ENCODE data around the gene TRANK1. TPM values are rescaled to one million over a fixed set of nuclear protein-coding genes. Genes with fewer than 3 reads are reported as not detected.

Gene TRANK1
- total and polyA plus RNA-seq, 2 experiments from 2014 or later, result 1.8 to 6.7 TPM

DNA sequence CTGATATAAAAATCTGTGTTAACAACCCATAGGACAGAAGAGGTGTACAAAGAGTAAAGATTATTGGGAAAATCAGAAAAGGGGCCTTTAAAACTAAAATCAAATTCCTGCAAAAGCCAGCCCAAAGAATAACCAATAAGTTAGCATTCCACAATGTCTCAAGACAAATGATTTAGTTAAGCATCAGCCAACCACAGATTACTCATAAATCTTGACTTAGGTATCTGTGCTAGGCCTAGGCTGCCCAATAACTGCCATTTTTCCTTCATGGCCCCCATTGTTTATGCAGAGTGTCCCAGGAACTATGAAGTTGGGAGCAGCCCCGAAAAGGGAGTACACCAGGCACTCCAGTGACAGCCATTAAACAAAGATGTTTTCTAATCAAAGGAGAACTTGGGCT, 7.4 kb downstream of the TRANK1 start:
- no peak overlapping the region for H2AFZ ChIP-seq
- H3K9me2 ChIP-seq (ENCODE audit: insufficient read depth), result no peaks in the 10 kb centered on the region
- TF ChIP-seq CREB1 (CRISPR knock-in tag; IDR thresholded peaks at IDR 0.05; ENCODE audit: low read depth) (no peak), NANOG (IDR thresholded peaks at IDR 0.05; ENCODE audit: borderline replicate concordance) (no peak), JUNB (IDR thresholded peaks at IDR 0.05; ENCODE audit: unreplicated experiment) (no peak), EZH2phosphoT487 (IDR thresholded peaks at IDR 0.05; ENCODE audit: unreplicated experiment) (no peak), STAT1 (IDR thresholded peaks at IDR 0.05; ENCODE audit: unreplicated experiment) (no peak), ZNF114 (CRISPR knock-in tag; IDR thresholded peaks at IDR 0.05) (no peak), ZNF331 (CRISPR knock-in tag; IDR thresholded peaks at IDR 0.05; ENCODE audit: low read depth) (no peak), EZH2 (IDR thresholded peaks at IDR 0.05; ENCODE audit: low read depth, unreplicated experiment) (no peak), POLR2AphosphoS5 (IDR thresholded peaks at IDR 0.05; ENCODE audit: low read depth) (no peak)
- TF ChIP-seq, protein P1, sequence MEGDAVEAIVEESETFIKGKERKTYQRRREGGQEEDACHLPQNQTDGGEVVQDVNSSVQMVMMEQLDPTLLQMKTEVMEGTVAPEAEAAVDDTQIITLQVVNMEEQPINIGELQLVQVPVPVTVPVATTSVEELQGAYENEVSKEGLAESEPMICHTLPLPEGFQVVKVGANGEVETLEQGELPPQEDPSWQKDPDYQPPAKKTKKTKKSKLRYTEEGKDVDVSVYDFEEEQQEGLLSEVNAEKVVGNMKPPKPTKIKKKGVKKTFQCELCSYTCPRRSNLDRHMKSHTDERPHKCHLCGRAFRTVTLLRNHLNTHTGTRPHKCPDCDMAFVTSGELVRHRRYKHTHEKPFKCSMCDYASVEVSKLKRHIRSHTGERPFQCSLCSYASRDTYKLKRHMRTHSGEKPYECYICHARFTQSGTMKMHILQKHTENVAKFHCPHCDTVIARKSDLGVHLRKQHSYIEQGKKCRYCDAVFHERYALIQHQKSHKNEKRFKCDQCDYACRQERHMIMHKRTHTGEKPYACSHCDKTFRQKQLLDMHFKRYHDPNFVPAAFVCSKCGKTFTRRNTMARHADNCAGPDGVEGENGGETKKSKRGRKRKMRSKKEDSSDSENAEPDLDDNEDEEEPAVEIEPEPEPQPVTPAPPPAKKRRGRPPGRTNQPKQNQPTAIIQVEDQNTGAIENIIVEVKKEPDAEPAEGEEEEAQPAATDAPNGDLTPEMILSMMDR (conservative IDR thresholded peaks at IDR 0.05; ENCODE audit: low read depth in 2 of 2), result no peak
- TF ChIP-seq, protein P2, sequence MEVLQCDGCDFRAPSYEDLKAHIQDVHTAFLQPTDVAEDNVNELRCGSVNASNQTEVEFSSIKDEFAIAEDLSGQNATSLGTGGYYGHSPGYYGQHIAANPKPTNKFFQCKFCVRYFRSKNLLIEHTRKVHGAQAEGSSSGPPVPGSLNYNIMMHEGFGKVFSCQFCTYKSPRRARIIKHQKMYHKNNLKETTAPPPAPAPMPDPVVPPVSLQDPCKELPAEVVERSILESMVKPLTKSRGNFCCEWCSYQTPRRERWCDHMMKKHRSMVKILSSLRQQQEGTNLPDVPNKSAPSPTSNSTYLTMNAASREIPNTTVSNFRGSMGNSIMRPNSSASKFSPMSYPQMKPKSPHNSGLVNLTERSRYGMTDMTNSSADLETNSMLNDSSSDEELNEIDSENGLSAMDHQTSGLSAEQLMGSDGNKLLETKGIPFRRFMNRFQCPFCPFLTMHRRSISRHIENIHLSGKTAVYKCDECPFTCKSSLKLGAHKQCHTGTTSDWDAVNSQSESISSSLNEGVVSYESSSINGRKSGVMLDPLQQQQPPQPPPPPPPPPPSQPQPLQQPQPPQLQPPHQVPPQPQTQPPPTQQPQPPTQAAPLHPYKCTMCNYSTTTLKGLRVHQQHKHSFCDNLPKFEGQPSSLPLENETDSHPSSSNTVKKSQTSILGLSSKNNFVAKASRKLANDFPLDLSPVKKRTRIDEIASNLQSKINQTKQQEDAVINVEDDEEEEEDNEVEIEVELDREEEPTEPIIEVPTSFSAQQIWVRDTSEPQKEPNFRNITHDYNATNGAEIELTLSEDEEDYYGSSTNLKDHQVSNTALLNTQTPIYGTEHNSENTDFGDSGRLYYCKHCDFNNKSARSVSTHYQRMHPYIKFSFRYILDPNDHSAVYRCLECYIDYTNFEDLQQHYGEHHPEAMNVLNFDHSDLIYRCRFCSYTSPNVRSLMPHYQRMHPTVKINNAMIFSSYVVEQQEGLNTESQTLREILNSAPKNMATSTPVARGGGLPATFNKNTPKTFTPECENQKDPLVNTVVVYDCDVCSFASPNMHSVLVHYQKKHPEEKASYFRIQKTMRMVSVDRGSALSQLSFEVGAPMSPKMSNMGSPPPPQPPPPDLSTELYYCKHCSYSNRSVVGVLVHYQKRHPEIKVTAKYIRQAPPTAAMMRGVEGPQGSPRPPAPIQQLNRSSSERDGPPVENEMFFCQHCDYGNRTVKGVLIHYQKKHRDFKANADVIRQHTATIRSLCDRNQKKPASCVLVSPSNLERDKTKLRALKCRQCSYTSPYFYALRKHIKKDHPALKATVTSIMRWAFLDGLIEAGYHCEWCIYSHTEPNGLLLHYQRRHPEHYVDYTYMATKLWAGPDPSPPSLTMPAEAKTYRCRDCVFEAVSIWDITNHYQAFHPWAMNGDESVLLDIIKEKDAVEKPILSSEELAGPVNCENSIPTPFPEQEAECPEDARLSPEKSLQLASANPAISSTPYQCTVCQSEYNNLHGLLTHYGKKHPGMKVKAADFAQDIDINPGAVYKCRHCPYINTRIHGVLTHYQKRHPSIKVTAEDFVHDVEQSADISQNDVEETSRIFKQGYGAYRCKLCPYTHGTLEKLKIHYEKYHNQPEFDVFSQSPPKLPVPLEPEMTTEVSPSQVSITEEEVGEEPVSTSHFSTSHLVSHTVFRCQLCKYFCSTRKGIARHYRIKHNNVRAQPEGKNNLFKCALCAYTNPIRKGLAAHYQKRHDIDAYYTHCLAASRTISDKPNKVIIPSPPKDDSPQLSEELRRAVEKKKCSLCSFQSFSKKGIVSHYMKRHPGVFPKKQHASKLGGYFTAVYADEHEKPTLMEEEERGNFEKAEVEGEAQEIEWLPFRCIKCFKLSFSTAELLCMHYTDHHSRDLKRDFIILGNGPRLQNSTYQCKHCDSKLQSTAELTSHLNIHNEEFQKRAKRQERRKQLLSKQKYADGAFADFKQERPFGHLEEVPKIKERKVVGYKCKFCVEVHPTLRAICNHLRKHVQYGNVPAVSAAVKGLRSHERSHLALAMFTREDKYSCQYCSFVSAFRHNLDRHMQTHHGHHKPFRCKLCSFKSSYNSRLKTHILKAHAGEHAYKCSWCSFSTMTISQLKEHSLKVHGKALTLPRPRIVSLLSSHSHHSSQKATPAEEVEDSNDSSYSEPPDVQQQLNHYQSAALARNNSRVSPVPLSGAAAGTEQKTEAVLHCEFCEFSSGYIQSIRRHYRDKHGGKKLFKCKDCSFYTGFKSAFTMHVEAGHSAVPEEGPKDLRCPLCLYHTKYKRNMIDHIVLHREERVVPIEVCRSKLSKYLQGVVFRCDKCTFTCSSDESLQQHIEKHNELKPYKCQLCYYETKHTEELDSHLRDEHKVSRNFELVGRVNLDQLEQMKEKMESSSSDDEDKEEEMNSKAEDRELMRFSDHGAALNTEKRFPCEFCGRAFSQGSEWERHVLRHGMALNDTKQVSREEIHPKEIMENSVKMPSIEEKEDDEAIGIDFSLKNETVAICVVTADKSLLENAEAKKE (CRISPR knock-in tag; IDR thresholded peaks at IDR 0.05), result no peak
- TF ChIP-seq, protein P3, sequence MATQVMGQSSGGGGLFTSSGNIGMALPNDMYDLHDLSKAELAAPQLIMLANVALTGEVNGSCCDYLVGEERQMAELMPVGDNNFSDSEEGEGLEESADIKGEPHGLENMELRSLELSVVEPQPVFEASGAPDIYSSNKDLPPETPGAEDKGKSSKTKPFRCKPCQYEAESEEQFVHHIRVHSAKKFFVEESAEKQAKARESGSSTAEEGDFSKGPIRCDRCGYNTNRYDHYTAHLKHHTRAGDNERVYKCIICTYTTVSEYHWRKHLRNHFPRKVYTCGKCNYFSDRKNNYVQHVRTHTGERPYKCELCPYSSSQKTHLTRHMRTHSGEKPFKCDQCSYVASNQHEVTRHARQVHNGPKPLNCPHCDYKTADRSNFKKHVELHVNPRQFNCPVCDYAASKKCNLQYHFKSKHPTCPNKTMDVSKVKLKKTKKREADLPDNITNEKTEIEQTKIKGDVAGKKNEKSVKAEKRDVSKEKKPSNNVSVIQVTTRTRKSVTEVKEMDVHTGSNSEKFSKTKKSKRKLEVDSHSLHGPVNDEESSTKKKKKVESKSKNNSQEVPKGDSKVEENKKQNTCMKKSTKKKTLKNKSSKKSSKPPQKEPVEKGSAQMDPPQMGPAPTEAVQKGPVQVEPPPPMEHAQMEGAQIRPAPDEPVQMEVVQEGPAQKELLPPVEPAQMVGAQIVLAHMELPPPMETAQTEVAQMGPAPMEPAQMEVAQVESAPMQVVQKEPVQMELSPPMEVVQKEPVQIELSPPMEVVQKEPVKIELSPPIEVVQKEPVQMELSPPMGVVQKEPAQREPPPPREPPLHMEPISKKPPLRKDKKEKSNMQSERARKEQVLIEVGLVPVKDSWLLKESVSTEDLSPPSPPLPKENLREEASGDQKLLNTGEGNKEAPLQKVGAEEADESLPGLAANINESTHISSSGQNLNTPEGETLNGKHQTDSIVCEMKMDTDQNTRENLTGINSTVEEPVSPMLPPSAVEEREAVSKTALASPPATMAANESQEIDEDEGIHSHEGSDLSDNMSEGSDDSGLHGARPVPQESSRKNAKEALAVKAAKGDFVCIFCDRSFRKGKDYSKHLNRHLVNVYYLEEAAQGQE (IDR thresholded peaks at IDR 0.05; ENCODE audit: unreplicated experiment), result no peak
- TF ChIP-seq, protein P4, sequence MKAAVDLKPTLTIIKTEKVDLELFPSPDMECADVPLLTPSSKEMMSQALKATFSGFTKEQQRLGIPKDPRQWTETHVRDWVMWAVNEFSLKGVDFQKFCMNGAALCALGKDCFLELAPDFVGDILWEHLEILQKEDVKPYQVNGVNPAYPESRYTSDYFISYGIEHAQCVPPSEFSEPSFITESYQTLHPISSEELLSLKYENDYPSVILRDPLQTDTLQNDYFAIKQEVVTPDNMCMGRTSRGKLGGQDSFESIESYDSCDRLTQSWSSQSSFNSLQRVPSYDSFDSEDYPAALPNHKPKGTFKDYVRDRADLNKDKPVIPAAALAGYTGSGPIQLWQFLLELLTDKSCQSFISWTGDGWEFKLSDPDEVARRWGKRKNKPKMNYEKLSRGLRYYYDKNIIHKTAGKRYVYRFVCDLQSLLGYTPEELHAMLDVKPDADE (IDR thresholded peaks at IDR 0.05), result no peak
- Mint-ChIP-seq H3K27me3 (ENCODE audit: insufficient read depth, low read depth, poor library complexity) (peaks cover 7% of the 10 kb centered on the region), H3K9me3 (no peaks in the 10 kb centered on the region), H3K36me3 (ENCODE audit: low read depth) (no peaks in the 10 kb centered on the region), H3K27ac (peak overlapping the region; percentile 13; the same call in 1 of the 2 replicates), H3K4me3 (no peak overlapping the region), H3K4me1 (peaks cover 45% of the 10 kb centered on the region)
- no peak for ATAC-seq
- H4K20me1 ChIP-seq (replicated peaks; ENCODE audit: insufficient read depth), result no peaks in the 10 kb centered on the region
- no peaks in the 10 kb centered on the region for H3K79me2 ChIP-seq (replicated peaks; ENCODE audit: insufficient read depth)
- H3K27me3 ChIP-seq (ENCODE audit: insufficient read depth), result peaks cover 3% of the 10 kb centered on the region
- H3K4me1 ChIP-seq (ENCODE audit: insufficient read depth), result peaks cover 16% of the 10 kb centered on the region; the same call in 1 of the 2 replicates
- no peaks in the 10 kb centered on the region for H3K36me3 ChIP-seq (ENCODE audit: insufficient read depth)
- H3K4me3 ChIP-seq, result no peak overlapping the region
- no peak for DNase-seq (ENCODE audit: low spot score)
- H3F3A ChIP-seq (replicated peaks; ENCODE audit: low read depth), result no peaks in the 10 kb centered on the region
- 0 out of 2 replicates have a peak overlapping the region, but pooled peaks have one; percentile 27 for H3K4me2 ChIP-seq
- no peak overlapping the region; the same call in 1 of the 2 replicates for H3K27ac ChIP-seq (ENCODE audit: low read depth)
